Transverse colon (tissue), 4 donors: ENCODE data around the gene SH3RF3. TPM values are rescaled to one million over a fixed set of nuclear protein-coding genes. Genes with fewer than 3 reads are reported as not detected.

Experiments
- DNase-seq: peaks from one replicate; pipeline ENCODE4 v3.0.0-alpha.2; 2019
- H3K27ac ChIP-seq, 4 donors: fragments of 200-600 bp; sonication (generic); 2 replicates each; pipeline ENCODE4 v1.5.1; 2016 to 2018; ENCODE audit warnings: inconsistent platforms in 4 of 4
- H3K27me3 ChIP-seq: fragments of 200-600 bp; sonication (generic); 2 replicates; pipeline ENCODE4 v1.5.1; 2017; ENCODE audit warnings: inconsistent platforms
- H3K36me3 ChIP-seq, 4 donors: fragments of 200-600 bp; sonication (generic); 2 replicates each; pipeline ENCODE4 v1.5.1; 2017 to 2019; ENCODE audit warnings: inconsistent platforms in 4 of 4
- H3K4me1 ChIP-seq, 4 donors: fragments of 200-600 bp; sonication (generic); 2 replicates each; pipeline ENCODE4 v1.5.1; 2017 to 2020; ENCODE audit warnings: inconsistent platforms in 4 of 4
- H3K4me3 ChIP-seq, 4 donors: fragments of 200-600 bp; sonication (generic); 1 replicate in 1 of 4; 2 replicates in 3 of 4; pipeline versions ENCODE4 v1.5.1 to v1.6.1; 2017 to 2019; ENCODE audit warnings: inconsistent platforms in 4 of 4
- H3K9me3 ChIP-seq, 2 donors: fragments of 200-600 bp; sonication (generic); 2 replicates each; pipeline ENCODE4 v1.5.1; 2017 to 2019; ENCODE audit warnings: inconsistent platforms in 2 of 2
- EP300 ChIP-seq: sonication (generic); formaldehyde crosslinking; IDR thresholded peaks from one replicate; pipeline ENCODE4 v1.6.1; 2017; ENCODE audit warnings: antibody characterized with exemption, low read depth
- POLR2A ChIP-seq: fragments of 450-650 bp; IDR thresholded peaks from one replicate; pipeline ENCODE4 v1.6.1; 2016; ENCODE audit warnings: antibody characterized with exemption, mild to moderate bottlenecking, moderate library complexity
- POLR2AphosphoS5 ChIP-seq, 3 donors: sonication (generic); formaldehyde crosslinking; IDR thresholded peaks; one replicate each; pipeline ENCODE4 v1.6.1; 2016; ENCODE audit warnings: antibody characterized with exemption in 3 of 3
- WGBS, 2 donors: methylation state at CpG; one replicate each; pipeline ENCODE4 v1.1.5; 2018; ENCODE audit warnings: low coverage in 1 of 2; 5-methylcytosine and 5-hydroxymethylcytosine counted together
- in situ Hi-C, 4 donors: fragments of 200-750 bp; cut with MboI; loops; one replicate each; pipeline versions ENCODE4 v1.15.0 to v1.15.1; 2017; ENCODE audit warnings: low sequenced_read_pairs in 3 of 4, low pct_ligation_motif_present in 1 of 4, low pct_unique_long_range_greater_than_20kb in 1 of 4
- intact Hi-C: fragments of 100-400 bp; cut with DNase I; formaldehyde crosslinking; loops from one replicate; pipeline ENCODE4 v1.15.1; 2023; ENCODE audit warnings: low total_unique reads
- total RNA-seq, 4 donors: library from RNA; depleted of rRNA; stranded (reverse); fragments of >200 nt; gene quantifications; one replicate each; pipeline ENCODE4 v1.1.0, GENCODE V29; 2016
- TF ChIP-seq, protein P1 (sequence below), 5 experiments: fragments of 200-600 bp in 3 of 5; fragments of 450-650 bp in 2 of 5; sonication (generic) in 3 of 5; IDR thresholded peaks; 1 replicate in 2 of 5; 2 replicates in 3 of 5; pipeline ENCODE4 v1.5.1; 2016 to 2017; ENCODE audit warnings: antibody characterized with exemption in 5 of 5, inconsistent platforms in 3 of 5, mild to moderate bottlenecking in 2 of 5, moderate library complexity in 1 of 5

Gene SH3RF3
- total RNA-seq, 4 donors from 2014 or later: 1.9 to 8.8 (median 2.9) TPM

- Histone ChIP-seq H3K36me3 (no peaks in the 10 kb centered on the region), H3K4me1 (peaks cover 0 to 19% (median 9%) of the 10 kb centered on the region in 4 donors), H3K27me3 (peaks cover 26% of the 10 kb centered on the region), H3K9me3 (no peaks in the 10 kb centered on the region), H3K4me3 (peak overlapping the region; percentile 51 to 66 (median 58)), H3K27ac (peak overlapping the region; percentile 75 to 86 (median 78))
- intact Hi-C loops (no loop called here), in situ Hi-C loops (loop anchor here in 3 of 4 donors (10.0 kb wide), 1 partner anchor 377 kb away; no protein-coding TSS in a partner anchor)
- DNase-seq: peak; percentile 67
- TF ChIP-seq POLR2AphosphoS5 (IDR thresholded peaks at IDR 0.05) (peak; percentile 44 to 79 (median 57)), EP300 (no peak), POLR2A (peak; percentile 18)
- TF ChIP-seq, protein P1, sequence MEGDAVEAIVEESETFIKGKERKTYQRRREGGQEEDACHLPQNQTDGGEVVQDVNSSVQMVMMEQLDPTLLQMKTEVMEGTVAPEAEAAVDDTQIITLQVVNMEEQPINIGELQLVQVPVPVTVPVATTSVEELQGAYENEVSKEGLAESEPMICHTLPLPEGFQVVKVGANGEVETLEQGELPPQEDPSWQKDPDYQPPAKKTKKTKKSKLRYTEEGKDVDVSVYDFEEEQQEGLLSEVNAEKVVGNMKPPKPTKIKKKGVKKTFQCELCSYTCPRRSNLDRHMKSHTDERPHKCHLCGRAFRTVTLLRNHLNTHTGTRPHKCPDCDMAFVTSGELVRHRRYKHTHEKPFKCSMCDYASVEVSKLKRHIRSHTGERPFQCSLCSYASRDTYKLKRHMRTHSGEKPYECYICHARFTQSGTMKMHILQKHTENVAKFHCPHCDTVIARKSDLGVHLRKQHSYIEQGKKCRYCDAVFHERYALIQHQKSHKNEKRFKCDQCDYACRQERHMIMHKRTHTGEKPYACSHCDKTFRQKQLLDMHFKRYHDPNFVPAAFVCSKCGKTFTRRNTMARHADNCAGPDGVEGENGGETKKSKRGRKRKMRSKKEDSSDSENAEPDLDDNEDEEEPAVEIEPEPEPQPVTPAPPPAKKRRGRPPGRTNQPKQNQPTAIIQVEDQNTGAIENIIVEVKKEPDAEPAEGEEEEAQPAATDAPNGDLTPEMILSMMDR (IDR thresholded peaks at IDR 0.05): peak; percentile 79 to 88 (median 81)
- WGBS, 2 donors: 0% methylated on average over 53 of the region's 63 CpGs; no CpG with 5 or more reads in 1 of the 2 donors
These were observed 873 bp upstream of the SH3RF3 start for GRCh38 chr2:109128048-109128615.

DNA sequence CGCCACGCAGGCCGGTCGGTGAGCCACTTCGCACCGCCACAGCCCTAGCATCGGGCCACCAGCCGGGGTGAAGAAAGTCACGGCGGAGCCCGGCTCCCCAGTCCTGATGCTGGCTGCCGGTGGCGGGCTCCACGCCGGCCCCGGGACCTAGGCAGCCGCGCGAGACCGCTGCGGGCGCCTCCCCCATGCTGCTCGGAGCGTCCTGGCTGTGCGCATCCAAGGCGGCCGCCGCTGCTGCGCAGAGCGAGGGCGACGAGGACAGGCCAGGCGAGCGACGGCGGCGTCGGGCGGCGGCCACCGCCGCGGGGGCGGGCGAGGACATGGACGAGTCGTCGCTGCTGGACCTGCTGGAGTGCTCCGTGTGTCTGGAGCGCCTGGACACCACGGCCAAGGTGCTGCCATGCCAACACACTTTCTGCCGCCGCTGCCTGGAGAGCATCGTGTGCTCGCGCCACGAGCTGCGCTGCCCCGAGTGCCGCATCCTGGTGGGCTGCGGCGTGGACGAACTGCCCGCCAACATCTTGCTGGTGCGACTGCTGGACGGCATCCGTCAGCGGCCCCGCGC, 433 bp downstream of the SH3RF3 start:
- Histone ChIP-seq H3K4me1 (peaks cover 0 to 19% (median 9%) of the 10 kb centered on the region in 4 donors), H3K27ac (peak overlapping the region; percentile 75 to 86 (median 78)), H3K27me3 (peaks cover 26% of the 10 kb centered on the region), H3K36me3 (no peaks in the 10 kb centered on the region), H3K9me3 (no peaks in the 10 kb centered on the region), H3K4me3 (peak overlapping the region; percentile 51 to 66 (median 58))
- no peak for DNase-seq
- in situ Hi-C loops (loop anchor here in 3 of 4 donors (10.0 kb wide), 1 partner anchor 375 kb away; no protein-coding TSS in a partner anchor), intact Hi-C loops (no loop called here)
- no peak for TF ChIP-seq POLR2A
- TF ChIP-seq, protein P1 (IDR thresholded peaks at IDR 0.05): no peak
- no peak for TF ChIP-seq EP300
- no peak for TF ChIP-seq POLR2AphosphoS5 (IDR thresholded peaks at IDR 0.05)
- WGBS, 2 donors: 14% methylated on average over 20 of the region's 70 CpGs; no CpG with 5 or more reads in 1 of the 2 donors

GRCh38 chr2:109129921-109130722, 1.1 kb downstream of the SH3RF3 start:
- Histone ChIP-seq H3K9me3 (no peaks in the 10 kb centered on the region), H3K4me3 (peak overlapping the region in 3 of 4 donors; percentile 54 to 66 (median 62)), H3K27ac (peak overlapping the region; percentile 75 to 86 (median 78)), H3K27me3 (peaks cover 26% of the 10 kb centered on the region), H3K36me3 (no peaks in the 10 kb centered on the region), H3K4me1 (peaks cover 0 to 19% (median 9%) of the 10 kb centered on the region in 4 donors)
- in situ Hi-C loops (loop anchor here in 3 of 4 donors (10.0 kb wide), 1 partner anchor 375 kb away; no protein-coding TSS in a partner anchor), intact Hi-C loops (no loop called here)
- WGBS, 2 donors: 43% methylated on average over 35 of the region's 56 CpGs; no CpG with 5 or more reads in 1 of the 2 donors
- DNase-seq: peak; percentile 11
- TF ChIP-seq EP300: no peak

- H3K27me3 ChIP-seq: peaks cover 26% of the 10 kb centered on the region
These were observed 1.7 kb downstream of the SH3RF3 start for GRCh38 chr2:109130723-109130995.

More at GRCh38 chr2:109130723-109130995, 1.7 kb downstream of the SH3RF3 start:
- intact Hi-C loops (no loop called here), in situ Hi-C loops (no loop called here)
- peak overlapping the region; percentile 75 to 86 (median 78) for H3K27ac ChIP-seq
- H3K4me1 ChIP-seq: peaks cover 0 to 19% (median 9%) of the 10 kb centered on the region in 4 donors
- no peaks in the 10 kb centered on the region for H3K9me3 ChIP-seq
- peak overlapping the region in 3 of 4 donors; percentile 54 to 66 (median 62) for H3K4me3 ChIP-seq
- DNase-seq: no peak
- TF ChIP-seq POLR2AphosphoS5 (IDR thresholded peaks at IDR 0.05) (no peak), EP300 (no peak), POLR2A (no peak)
- TF ChIP-seq, protein P1 (IDR thresholded peaks at IDR 0.05): no peak
- 64 to 72% methylated on average over 5 of the region's 5 CpGs for WGBS, 2 donors
- no peaks in the 10 kb centered on the region for H3K36me3 ChIP-seq
